GM23338 (cell line): Measurements from ENCODE around the gene CA5B. TPM values are rescaled to one million over a fixed set of nuclear protein-coding genes. Genes with fewer than 3 reads are reported as not detected.

Experiments used
- ATAC-seq: fragments of 200-7000 bp; cut with Tn5 transposase; 3 replicates; pipeline ENCODE4 v1.9.1; 2020
- DNase-seq: peaks from one replicate; pipeline ENCODE4 v3.0.0-alpha.2; 2015; ENCODE audit warnings: low spot score
- H2AFZ ChIP-seq: fragments of 200-600 bp; sonication (generic); 2 replicates; pipeline ENCODE4 v1.8.0; 2016; ENCODE audit warnings: antibody characterized with exemption, mild to moderate bottlenecking, moderate library complexity
- H3F3A ChIP-seq: fragments of 200-600 bp; sonication (generic); replicated peaks from 2 replicates; pipeline ENCODE4 v1.8.0; 2017; ENCODE audit warnings: antibody characterized with exemption, mixed run types, low read depth
- H3K27ac ChIP-seq: fragments of 200-600 bp; sonication (generic); 2 replicates; pipeline ENCODE4 v1.6.1; 2016; ENCODE audit warnings: low read depth
- H3K27me3 ChIP-seq: fragments of 200-600 bp; sonication (generic); 2 replicates; pipeline ENCODE4 v1.8.0; 2016; ENCODE audit warnings: mild to moderate bottlenecking, mixed run types, moderate library complexity; ENCODE audit not compliant: insufficient read depth
- H3K36me3 ChIP-seq: fragments of 200-600 bp; sonication (generic); 2 replicates; pipeline ENCODE4 v1.8.0; 2016; ENCODE audit warnings: mild to moderate bottlenecking; ENCODE audit not compliant: insufficient read depth
- H3K4me1 ChIP-seq: fragments of 200-600 bp; sonication (generic); 2 replicates; pipeline ENCODE4 v1.8.0; 2016; ENCODE audit warnings: mild to moderate bottlenecking, moderate library complexity; ENCODE audit not compliant: insufficient read depth
- H3K4me2 ChIP-seq: fragments of 200-600 bp; sonication (generic); 2 replicates; pipeline ENCODE4 v1.7.1; 2017; ENCODE audit warnings: mixed run types
- H3K4me3 ChIP-seq: fragments of 200-600 bp; sonication (generic); 2 replicates; pipeline ENCODE4 v1.6.1; 2016; ENCODE audit warnings: mixed run types
- H3K79me2 ChIP-seq: fragments of 200-600 bp; sonication (generic); replicated peaks from 2 replicates; pipeline ENCODE4 v1.8.0; 2017; ENCODE audit warnings: mild to moderate bottlenecking; ENCODE audit not compliant: insufficient read depth
- H3K9me2 ChIP-seq: fragments of 200-600 bp; sonication (generic); 2 replicates; pipeline ENCODE4 v1.8.0; 2017; ENCODE audit not compliant: insufficient read depth
- H4K20me1 ChIP-seq: fragments of 200-600 bp; sonication (generic); replicated peaks from 2 replicates; pipeline ENCODE4 v1.8.0; 2017; ENCODE audit warnings: mild to moderate bottlenecking; ENCODE audit not compliant: insufficient read depth
- H3K27ac Mint-ChIP-seq: 2 replicates; pipeline ENCODE4 v1.8.0; 2020; ENCODE audit warnings: inconsistent platforms, mild to moderate bottlenecking, moderate library complexity, mixed read lengths
- H3K27me3 Mint-ChIP-seq: 3 replicates; pipeline ENCODE4 v1.8.0; 2022; ENCODE audit warnings: low read depth, mild to moderate bottlenecking, moderate library complexity, mixed read lengths, inconsistent platforms; ENCODE audit not compliant: insufficient read depth, poor library complexity
- H3K36me3 Mint-ChIP-seq: 3 replicates; pipeline ENCODE4 v1.8.0; 2021; ENCODE audit warnings: low read depth, mild to moderate bottlenecking, inconsistent platforms, moderate library complexity, mixed read lengths
- H3K4me1 Mint-ChIP-seq: 3 replicates; pipeline ENCODE4 v1.8.0; 2020; ENCODE audit warnings: mild to moderate bottlenecking, inconsistent platforms, mixed read lengths
- H3K4me3 Mint-ChIP-seq: 3 replicates; pipeline ENCODE4 v1.8.0; 2021; ENCODE audit warnings: moderate library complexity, mild to moderate bottlenecking, inconsistent platforms, mixed read lengths
- H3K9me3 Mint-ChIP-seq: 3 replicates; pipeline ENCODE4 v1.8.0; 2020; ENCODE audit warnings: moderate library complexity, mild to moderate bottlenecking, inconsistent platforms, mixed read lengths
- CREB1 ChIP-seq: fragments of 250-450 bp; sonication (Bioruptor Pico); IDR thresholded peaks from 2 replicates; pipeline ENCODE4 v1.5.0; 2020; ENCODE audit warnings: low read depth, mild to moderate bottlenecking, moderate library complexity
- ETS1 ChIP-seq: IDR thresholded peaks from 2 replicates; pipeline ENCODE4 v1.6.1; 2016; ENCODE audit warnings: antibody characterized with exemption
- EZH2 ChIP-seq: fragments of 200-600 bp; sonication (generic); IDR thresholded peaks from one replicate; pipeline ENCODE4 v1.8.0; 2017; ENCODE audit warnings: antibody characterized with exemption, mild to moderate bottlenecking, low read depth; ENCODE audit not compliant: unreplicated experiment
- EZH2phosphoT487 ChIP-seq: fragments of 200-600 bp; sonication (generic); IDR thresholded peaks from one replicate; pipeline ENCODE4 v1.8.1; 2018; ENCODE audit warnings: antibody characterized with exemption; ENCODE audit not compliant: unreplicated experiment
- JUNB ChIP-seq: IDR thresholded peaks from one replicate; pipeline ENCODE4 v1.6.1; 2016; ENCODE audit warnings: antibody characterized with exemption; ENCODE audit not compliant: unreplicated experiment
- NANOG ChIP-seq: IDR thresholded peaks from 2 replicates; pipeline ENCODE4 v1.6.1; 2016; ENCODE audit warnings: antibody characterized with exemption, borderline replicate concordance
- POLR2AphosphoS5 ChIP-seq: IDR thresholded peaks from 2 replicates; pipeline ENCODE4 v1.6.1; 2016; ENCODE audit warnings: antibody characterized with exemption, low read depth
- STAT1 ChIP-seq: IDR thresholded peaks from one replicate; pipeline ENCODE4 v1.6.1; 2016; ENCODE audit warnings: antibody characterized with exemption; ENCODE audit not compliant: unreplicated experiment
- ZNF114 ChIP-seq: fragments of 250-450 bp; sonication (Bioruptor Pico); IDR thresholded peaks from 2 replicates; pipeline ENCODE4 v1.5.0; 2020; ENCODE audit warnings: mild to moderate bottlenecking, moderate library complexity
- ZNF331 ChIP-seq: fragments of 250-450 bp; sonication (Bioruptor Pico); IDR thresholded peaks from 2 replicates; pipeline ENCODE4 v1.5.0; 2020; ENCODE audit warnings: low read depth, mild to moderate bottlenecking, moderate library complexity
- polyA plus RNA-seq: library from polyadenylated mRNA; unstranded; fragments of >200 nt; fragmentation: Nextera tagmentation; extraction: Ambion mirVana; gene quantifications from 2 replicates; pipeline ENCODE4 v1.2.1, GENCODE V29; 2016
- total RNA-seq: library from RNA; depleted of rRNA; stranded (reverse); fragments of >200 nt; shearing (Covaris generic); gene quantifications from 2 replicates; pipeline ENCODE4 v1.2.3, GENCODE V29; 2014
- TF ChIP-seq, protein P1 (sequence below): IDR thresholded peaks from one replicate; pipeline ENCODE4 v1.6.1; 2018; ENCODE audit warnings: antibody characterized with exemption; ENCODE audit not compliant: unreplicated experiment
- TF ChIP-seq, protein P2 (sequence below), 2 experiments: fragments of 200-600 bp in 1 of 2; sonication (generic) in 1 of 2; conservative IDR thresholded peaks; 2 replicates each; pipeline versions ENCODE4 v1.5.1 to v1.6.1; 2016 to 2017; ENCODE audit warnings: antibody characterized with exemption in 2 of 2, low read depth in 2 of 2, mild to moderate bottlenecking in 2 of 2, moderate library complexity in 1 of 2

CA5B gene
- total and polyA plus RNA-seq, 2 experiments from 2014 or later, result 4.8 to 6.1 TPM

GRCh38 chrX:15812192-15812938 lies 74.3 kb downstream of the CA5B start (continued):
- TF ChIP-seq, protein P1, sequence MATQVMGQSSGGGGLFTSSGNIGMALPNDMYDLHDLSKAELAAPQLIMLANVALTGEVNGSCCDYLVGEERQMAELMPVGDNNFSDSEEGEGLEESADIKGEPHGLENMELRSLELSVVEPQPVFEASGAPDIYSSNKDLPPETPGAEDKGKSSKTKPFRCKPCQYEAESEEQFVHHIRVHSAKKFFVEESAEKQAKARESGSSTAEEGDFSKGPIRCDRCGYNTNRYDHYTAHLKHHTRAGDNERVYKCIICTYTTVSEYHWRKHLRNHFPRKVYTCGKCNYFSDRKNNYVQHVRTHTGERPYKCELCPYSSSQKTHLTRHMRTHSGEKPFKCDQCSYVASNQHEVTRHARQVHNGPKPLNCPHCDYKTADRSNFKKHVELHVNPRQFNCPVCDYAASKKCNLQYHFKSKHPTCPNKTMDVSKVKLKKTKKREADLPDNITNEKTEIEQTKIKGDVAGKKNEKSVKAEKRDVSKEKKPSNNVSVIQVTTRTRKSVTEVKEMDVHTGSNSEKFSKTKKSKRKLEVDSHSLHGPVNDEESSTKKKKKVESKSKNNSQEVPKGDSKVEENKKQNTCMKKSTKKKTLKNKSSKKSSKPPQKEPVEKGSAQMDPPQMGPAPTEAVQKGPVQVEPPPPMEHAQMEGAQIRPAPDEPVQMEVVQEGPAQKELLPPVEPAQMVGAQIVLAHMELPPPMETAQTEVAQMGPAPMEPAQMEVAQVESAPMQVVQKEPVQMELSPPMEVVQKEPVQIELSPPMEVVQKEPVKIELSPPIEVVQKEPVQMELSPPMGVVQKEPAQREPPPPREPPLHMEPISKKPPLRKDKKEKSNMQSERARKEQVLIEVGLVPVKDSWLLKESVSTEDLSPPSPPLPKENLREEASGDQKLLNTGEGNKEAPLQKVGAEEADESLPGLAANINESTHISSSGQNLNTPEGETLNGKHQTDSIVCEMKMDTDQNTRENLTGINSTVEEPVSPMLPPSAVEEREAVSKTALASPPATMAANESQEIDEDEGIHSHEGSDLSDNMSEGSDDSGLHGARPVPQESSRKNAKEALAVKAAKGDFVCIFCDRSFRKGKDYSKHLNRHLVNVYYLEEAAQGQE, result no peak
- TF ChIP-seq ETS1 (no peak), STAT1 (no peak), POLR2AphosphoS5 (no peak), ZNF331 (CRISPR knock-in tag) (no peak), JUNB (no peak), ZNF114 (CRISPR knock-in tag) (no peak), NANOG (no peak), EZH2 (no peak)
- TF ChIP-seq, protein P2, sequence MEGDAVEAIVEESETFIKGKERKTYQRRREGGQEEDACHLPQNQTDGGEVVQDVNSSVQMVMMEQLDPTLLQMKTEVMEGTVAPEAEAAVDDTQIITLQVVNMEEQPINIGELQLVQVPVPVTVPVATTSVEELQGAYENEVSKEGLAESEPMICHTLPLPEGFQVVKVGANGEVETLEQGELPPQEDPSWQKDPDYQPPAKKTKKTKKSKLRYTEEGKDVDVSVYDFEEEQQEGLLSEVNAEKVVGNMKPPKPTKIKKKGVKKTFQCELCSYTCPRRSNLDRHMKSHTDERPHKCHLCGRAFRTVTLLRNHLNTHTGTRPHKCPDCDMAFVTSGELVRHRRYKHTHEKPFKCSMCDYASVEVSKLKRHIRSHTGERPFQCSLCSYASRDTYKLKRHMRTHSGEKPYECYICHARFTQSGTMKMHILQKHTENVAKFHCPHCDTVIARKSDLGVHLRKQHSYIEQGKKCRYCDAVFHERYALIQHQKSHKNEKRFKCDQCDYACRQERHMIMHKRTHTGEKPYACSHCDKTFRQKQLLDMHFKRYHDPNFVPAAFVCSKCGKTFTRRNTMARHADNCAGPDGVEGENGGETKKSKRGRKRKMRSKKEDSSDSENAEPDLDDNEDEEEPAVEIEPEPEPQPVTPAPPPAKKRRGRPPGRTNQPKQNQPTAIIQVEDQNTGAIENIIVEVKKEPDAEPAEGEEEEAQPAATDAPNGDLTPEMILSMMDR (conservative IDR thresholded peaks at IDR 0.05; ENCODE audit: low read depth in 2 of 2), result no peak

DNA sequence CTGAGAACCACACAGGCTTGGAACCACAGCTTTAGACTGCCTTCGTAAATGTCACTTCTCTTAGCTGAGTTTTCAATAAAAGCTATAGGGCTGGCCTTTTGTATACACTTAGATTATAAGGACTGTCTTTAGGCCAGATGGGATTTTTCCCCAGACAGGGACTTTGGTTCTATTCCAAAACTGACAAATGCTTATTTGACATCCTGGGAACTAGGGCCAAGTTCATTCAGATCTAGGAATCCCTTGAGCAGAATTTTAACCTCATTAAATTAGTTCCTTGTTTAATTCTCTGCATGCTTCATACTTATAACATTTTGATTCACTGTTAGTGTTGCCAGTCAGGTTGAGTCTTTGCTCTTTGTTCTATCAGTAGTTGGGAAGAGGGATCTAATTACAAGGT lies 75.3 kb downstream of the CA5B start:
- ATAC-seq, result no peak
- TF ChIP-seq, protein P2 (conservative IDR thresholded peaks at IDR 0.05; ENCODE audit: low read depth in 2 of 2), result no peak
- TF ChIP-seq ZNF114 (CRISPR knock-in tag) (no peak), EZH2 (no peak), NANOG (no peak), JUNB (no peak), EZH2phosphoT487 (no peak), STAT1 (no peak), CREB1 (no peak), ETS1 (no peak)
- TF ChIP-seq, protein P1, result no peak

More for the DNA sequence above, 75.3 kb downstream of the CA5B start:
- Histone ChIP-seq H3K4me2 (no peak overlapping the region), H3K9me2 (no peaks in the 10 kb centered on the region), H3K4me1 (peaks cover 12% of the 10 kb centered on the region), H3K27me3 (no peaks in the 10 kb centered on the region), H2AFZ (no peak overlapping the region), H4K20me1 (no peaks in the 10 kb centered on the region), H3K79me2 (no peaks in the 10 kb centered on the region), H3F3A (no peaks in the 10 kb centered on the region), H3K4me3 (no peak overlapping the region), H3K27ac (no peak overlapping the region), H3K36me3 (peaks cover 7% of the 10 kb centered on the region; the same call in 1 of the 2 replicates)
- H3K27me3 Mint-ChIP-seq, result no peaks in the 10 kb centered on the region
- no peak overlapping the region for H3K27ac Mint-ChIP-seq
- DNase-seq, result no peak
- no peaks in the 10 kb centered on the region for H3K9me3 Mint-ChIP-seq
- no peak overlapping the region for H3K4me3 Mint-ChIP-seq
- H3K4me1 Mint-ChIP-seq, result peaks cover 23% of the 10 kb centered on the region; the same call in 2 of the 3 replicates
- peaks cover 70% of the 10 kb centered on the region for H3K36me3 Mint-ChIP-seq
